ENCODE results near the gene CDH26.

DNA sequence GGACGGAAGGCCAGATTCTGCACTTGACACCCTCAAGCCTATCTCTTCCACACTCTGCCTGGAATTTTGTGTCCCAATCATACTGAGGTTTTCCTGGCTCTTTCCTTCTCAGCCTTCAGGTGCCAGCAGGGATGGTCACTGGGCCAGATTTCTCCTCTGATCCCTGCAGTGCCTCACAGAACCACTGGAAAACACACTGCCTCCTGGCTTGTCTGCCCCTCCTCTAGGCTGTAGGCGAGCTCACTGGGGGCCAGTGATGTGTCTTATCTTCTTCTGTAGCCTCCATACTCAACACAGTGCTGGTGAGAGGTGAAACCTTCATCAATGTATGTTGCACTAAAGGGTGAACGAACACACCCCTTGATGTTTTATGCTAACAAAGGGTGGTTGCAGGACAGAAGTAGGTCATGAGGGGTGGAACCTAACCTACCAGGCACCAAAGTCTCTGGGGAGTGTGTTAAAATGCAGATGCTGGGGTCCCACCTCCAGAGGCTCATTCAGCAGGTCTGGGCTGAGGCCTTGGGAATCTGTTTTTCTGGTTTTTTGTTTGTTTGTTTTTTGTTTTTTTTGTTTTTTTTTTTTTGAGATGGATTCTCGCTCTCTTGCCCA is 80.3 kb downstream of the CDH26 start:
- TF ChIP-seq, protein P1, sequence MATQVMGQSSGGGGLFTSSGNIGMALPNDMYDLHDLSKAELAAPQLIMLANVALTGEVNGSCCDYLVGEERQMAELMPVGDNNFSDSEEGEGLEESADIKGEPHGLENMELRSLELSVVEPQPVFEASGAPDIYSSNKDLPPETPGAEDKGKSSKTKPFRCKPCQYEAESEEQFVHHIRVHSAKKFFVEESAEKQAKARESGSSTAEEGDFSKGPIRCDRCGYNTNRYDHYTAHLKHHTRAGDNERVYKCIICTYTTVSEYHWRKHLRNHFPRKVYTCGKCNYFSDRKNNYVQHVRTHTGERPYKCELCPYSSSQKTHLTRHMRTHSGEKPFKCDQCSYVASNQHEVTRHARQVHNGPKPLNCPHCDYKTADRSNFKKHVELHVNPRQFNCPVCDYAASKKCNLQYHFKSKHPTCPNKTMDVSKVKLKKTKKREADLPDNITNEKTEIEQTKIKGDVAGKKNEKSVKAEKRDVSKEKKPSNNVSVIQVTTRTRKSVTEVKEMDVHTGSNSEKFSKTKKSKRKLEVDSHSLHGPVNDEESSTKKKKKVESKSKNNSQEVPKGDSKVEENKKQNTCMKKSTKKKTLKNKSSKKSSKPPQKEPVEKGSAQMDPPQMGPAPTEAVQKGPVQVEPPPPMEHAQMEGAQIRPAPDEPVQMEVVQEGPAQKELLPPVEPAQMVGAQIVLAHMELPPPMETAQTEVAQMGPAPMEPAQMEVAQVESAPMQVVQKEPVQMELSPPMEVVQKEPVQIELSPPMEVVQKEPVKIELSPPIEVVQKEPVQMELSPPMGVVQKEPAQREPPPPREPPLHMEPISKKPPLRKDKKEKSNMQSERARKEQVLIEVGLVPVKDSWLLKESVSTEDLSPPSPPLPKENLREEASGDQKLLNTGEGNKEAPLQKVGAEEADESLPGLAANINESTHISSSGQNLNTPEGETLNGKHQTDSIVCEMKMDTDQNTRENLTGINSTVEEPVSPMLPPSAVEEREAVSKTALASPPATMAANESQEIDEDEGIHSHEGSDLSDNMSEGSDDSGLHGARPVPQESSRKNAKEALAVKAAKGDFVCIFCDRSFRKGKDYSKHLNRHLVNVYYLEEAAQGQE (IDR thresholded peaks at IDR 0.05; ENCODE audit: insufficient replicate concordance, low read depth) = no peak
- TF ChIP-seq, protein P2, sequence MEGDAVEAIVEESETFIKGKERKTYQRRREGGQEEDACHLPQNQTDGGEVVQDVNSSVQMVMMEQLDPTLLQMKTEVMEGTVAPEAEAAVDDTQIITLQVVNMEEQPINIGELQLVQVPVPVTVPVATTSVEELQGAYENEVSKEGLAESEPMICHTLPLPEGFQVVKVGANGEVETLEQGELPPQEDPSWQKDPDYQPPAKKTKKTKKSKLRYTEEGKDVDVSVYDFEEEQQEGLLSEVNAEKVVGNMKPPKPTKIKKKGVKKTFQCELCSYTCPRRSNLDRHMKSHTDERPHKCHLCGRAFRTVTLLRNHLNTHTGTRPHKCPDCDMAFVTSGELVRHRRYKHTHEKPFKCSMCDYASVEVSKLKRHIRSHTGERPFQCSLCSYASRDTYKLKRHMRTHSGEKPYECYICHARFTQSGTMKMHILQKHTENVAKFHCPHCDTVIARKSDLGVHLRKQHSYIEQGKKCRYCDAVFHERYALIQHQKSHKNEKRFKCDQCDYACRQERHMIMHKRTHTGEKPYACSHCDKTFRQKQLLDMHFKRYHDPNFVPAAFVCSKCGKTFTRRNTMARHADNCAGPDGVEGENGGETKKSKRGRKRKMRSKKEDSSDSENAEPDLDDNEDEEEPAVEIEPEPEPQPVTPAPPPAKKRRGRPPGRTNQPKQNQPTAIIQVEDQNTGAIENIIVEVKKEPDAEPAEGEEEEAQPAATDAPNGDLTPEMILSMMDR (IDR thresholded peaks at IDR 0.05; ENCODE audit: insufficient read depth, low read length) = no peak
- no peak for TF ChIP-seq POLR2AphosphoS5 (IDR thresholded peaks at IDR 0.05; ENCODE audit: low read depth)
